Left ventricle myocardium superior (tissue), 1 donor: ENCODE measurements around the gene RBM23. TPM values are rescaled to one million over a fixed set of nuclear protein-coding genes. Genes with fewer than 3 reads are reported as not detected.
A peak's percentile ranks its signal among the peaks of the same experiment; 100 is the strongest.
"Not testable (repeated sequence)": the region's sequence is repeated elsewhere in the genome, so short reads cannot be mapped to it uniquely, and the experiment has no call there.

Experiments
- ATAC-seq: fragments of 200-7000 bp; cut with Tn5 transposase; one replicate; pipeline ENCODE4 v1.9.1; 2020; ENCODE audit warnings: mild to moderate bottlenecking, moderate library complexity
- DNase-seq: peaks from one replicate; pipeline ENCODE4 v3.0.0-alpha.2; 2020
- intact Hi-C: fragments of 100-400 bp; cut with micrococcal nuclease; formaldehyde crosslinking; loops from one replicate; pipeline ENCODE4 v1.11.0; 2022
- total RNA-seq: library from RNA; stranded (reverse); fragmentation: NEBNext Ultra II Directional; extraction: Animal tissue kit (Norgen Biotek cat#: 25700); gene quantifications from one replicate; pipeline ENCODE4 v1.2.1, GENCODE V29; 2021
- donor health status: DM: no; HTN: yes; CAD: no; lungs with severe emphysema.

RBM23 gene
- total RNA-seq, 1 donor from 2014 or later = 52.5 TPM

DNA sequence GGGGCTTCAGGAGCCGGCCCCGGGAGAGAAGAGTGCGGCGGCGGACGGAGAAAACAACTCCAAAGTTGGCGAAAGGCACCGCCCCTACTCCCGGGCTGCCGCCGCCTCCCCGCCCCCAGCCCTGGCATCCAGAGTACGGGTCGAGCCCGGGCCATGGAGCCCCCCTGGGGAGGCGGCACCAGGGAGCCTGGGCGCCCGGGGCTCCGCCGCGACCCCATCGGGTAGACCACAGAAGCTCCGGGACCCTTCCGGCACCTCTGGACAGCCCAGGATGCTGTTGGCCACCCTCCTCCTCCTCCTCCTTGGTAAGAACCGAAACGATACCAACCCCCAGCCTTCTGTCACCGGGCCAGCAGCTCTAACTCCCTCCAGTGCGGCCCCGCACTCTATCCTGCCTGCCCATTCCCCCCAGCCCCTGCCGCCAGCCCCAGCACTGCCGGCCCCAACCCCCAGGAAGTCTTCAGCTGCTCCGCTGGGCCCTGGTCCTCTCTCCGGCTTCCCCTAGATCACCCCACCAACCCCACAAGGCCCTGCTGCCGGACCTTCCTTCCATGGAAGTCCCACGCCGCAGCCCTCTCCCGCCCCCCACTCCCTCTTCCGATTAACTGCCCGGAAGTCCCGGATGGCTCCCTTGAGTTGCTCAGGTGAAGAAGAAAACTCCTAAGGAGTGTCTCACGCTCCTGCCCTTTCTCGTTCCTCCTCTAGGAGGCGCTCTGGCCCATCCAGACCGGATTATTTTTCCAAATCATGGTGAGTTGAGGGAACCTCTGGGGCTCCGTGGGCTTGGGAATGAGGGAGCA lies 46.7 kb downstream of the RBM23 start:
- intact Hi-C loops = no loop called here
- DNase-seq (peak; percentile 80), ATAC-seq (peak; percentile 58)

DNA sequence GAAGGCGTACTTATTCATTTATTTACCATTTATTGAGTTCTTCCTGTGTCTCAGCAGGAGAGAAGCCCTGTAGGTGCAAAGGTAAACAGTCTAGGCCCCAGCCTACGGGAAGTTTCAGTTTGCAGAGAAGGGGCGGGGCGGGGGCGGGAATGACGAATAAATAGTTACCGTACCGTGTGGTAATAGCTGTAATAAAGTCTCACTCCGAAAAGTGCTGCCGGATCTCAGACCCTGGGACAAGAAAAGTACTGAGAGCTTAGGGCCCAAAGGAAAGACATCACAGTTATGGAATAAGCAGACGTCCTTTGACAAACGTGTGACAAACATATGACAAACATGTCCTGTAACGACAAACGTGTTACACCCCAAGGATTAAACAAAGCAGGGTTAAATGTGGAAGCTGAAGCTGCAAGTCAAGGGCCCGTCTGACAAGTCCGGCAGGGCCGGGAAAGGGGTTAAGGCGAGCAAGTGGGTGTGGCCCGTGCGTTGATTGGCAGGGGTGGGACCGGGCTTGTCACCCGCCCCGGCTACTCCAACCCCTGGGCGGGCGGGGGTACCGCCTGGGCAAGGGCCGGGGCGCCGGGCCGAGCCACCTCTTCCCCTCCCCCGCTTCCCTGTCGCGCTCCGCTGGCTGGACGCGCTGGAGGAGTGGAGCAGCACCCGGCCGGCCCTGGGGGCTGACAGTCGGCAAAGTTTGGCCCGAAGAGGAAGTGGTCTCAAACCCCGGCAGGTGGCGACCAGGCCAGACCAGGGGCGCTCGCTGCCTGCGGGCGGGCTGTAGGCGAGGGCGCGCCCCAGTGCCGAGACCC lies 47.5 kb downstream of the RBM23 start, which contains the start of gene LRP10:
Gene LRP10, plus strand, starts transcription at position 517 of the 809 bp plus-strand sequence. CDS start 564 bp downstream, outside the sequence.
- ATAC-seq (peak; percentile 96), DNase-seq (peak; percentile 96)
- intact Hi-C loops = no loop called here

DNA sequence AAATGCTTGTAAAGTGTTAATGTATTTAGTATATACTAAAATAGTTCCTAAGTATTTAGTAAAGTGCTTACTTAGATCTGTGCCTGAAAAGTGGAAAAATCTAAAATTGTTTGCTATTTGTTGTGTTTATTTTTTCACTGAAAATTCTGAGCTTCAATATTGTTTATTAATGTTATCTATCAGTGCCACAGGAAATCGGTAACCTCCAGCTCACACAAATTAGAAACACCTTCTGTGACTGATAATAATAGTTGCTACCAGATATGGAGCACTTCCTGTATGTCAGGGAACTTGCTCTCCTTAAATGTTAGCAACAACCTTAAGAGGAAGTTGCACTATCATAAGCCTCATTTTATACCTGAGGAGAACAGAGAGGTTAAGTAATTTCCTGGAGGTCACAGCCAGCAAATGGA lies 48.1 kb downstream of the RBM23 start:
- intact Hi-C loops = no loop called here
- DNase-seq = no peak
- peak; percentile 20 for ATAC-seq

DNA sequence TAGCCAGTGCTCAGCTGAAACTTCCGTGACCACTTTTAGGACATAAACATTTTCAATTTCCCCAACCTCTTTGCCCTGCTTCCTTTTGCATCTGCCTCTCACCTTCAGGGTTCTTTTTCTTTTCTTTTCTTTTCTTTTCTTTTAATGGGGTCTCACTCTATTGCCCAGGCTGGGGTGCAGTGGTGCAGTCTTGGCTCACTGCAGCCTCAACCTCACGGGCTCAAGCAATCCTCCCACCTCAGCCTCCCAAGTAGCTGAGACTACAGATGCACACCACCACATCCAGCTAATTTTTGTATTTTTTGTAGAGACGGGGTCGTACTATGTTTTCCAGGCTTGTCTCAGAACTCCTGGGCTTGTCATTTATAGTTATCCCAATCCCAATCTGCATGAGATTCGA lies 52.1 kb downstream of the RBM23 start:
- intact Hi-C loops = no loop called here
- no peak for ATAC-seq
- no peak for DNase-seq

DNA sequence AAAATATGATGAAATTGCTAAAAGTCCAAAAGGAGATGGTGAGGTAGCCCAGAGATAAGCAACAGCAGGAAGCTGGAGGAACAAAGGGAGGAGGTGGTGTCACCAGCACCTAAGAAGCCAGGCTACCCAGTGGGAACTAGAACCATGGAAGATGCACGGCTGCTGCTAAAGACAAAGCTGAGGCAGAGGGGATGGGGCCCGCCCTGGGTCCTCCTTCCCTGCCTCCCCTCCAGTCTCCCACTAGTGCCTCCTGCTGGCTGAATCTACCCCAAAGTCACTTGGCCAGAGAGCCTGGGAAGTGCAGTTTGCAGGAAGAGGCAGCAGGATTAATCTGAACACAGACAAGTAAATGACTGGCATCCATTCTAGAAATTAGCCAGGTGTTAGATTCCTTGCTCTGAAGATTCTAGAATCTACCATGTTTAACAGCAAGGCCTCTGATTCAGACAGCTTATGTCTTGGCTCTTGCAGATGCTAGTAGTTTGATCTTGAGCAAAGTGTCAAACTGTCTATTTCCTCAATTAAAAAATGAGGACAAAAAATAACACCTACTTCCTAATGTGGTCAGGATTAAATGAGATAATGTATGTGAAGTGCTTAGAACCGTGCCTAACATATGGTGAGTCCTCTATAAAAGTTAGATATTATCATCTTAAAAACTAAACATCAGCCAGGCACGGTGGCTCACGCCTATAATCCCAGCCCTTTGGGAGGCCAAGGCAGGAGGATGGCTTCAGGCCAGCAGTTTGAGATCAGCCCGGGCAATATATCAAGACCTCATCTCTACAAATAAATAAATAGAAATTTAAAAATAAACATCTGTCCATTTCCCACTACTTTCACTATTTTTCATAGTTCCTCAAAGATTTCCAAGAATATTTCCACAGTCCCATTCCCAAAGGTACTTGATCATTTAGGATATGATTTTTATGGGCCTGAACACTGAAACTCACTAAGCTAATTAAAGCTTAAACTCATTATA lies 53.2 kb downstream of the RBM23 start:
- ATAC-seq (no peak), DNase-seq (no peak)
- intact Hi-C loops = no loop called here

DNA sequence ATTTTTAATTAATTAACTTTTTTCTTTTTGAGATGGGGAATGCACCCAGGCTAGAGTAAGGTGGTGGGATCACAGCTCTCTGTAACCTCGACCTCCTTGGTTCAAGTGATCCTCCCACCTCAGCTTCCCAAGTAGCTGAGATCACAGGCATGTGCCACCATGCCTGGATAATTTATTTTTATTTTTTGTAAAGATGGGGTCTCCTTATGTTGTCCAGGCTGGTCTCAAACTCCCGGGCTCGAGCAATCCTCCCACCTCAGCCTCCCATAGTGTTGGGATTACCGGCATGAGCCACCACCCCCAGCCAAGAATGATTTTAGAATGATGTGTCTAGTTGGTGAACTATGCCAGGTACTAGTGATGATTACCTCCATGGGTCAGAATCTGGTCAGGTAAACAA lies 54.0 kb downstream of the RBM23 start:
- ATAC-seq (no peak), DNase-seq (no peak)
- intact Hi-C loops = no loop called here

DNA sequence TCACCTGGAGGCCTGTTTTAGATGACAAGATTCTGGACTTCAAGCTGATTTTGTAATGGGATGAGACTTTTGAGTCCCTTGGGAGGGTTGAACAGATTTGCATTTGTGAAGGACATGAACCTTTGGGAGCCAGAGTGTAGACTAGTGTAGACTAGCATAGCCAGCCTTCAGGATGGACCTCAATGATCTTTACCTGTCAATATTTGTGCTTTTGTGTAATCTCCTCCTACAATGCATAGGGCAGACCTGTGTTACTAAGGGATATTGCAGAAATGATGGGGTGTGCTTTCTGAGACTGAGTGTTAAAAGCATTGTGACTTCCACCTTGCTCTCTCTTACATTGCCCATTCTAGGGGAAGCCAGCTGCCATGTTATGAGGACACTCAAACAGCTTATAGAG lies 57.3 kb downstream of the RBM23 start:
- DNase-seq = no peak
- intact Hi-C loops = no loop called here
- no peak for ATAC-seq

DNA sequence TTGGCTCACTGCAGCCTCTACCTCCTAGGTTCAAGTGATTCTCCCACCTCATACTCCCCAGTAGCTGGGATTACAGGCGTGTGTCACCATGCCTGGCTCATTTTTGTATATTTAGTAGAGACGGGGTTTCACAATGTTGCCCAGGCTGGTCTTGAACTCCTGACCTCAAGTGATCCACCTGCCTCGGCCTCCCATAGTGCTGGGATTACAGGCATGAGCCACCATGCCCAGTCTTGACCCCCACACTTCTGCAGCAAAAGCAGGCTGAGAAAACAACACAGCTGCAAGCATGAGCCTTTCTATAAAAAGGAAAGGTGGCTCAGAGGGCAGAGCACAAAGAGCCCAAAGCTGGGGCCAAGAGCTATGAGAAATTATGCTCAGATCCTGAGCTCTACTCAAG lies 58.6 kb downstream of the RBM23 start:
- ATAC-seq, DNase-seq, intact Hi-C loops: not testable (repeated sequence)

DNA sequence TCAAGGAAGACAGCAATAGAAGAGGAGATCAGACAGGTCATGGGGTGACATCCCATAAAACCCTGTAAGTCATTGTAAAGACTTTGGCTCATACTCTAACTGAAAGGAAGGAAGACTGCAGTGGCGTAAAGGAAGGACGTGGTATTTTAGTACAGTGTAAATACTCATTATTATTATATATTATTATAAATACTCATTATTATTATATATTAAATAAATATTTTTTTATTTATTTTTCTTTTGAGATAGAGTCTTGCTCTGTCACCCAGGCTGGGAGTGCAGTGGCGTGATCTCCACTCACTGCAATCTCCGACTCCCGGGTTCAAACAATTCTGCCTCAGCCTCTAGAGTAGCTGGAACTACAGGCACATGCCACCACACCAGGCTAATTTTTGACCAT lies 62.5 kb downstream of the RBM23 start:
- ATAC-seq (no peak), DNase-seq (no peak)
- intact Hi-C loops = loop anchor here (10.0 kb wide), 1 partner anchor 292 kb away; no protein-coding TSS in a partner anchor

DNA sequence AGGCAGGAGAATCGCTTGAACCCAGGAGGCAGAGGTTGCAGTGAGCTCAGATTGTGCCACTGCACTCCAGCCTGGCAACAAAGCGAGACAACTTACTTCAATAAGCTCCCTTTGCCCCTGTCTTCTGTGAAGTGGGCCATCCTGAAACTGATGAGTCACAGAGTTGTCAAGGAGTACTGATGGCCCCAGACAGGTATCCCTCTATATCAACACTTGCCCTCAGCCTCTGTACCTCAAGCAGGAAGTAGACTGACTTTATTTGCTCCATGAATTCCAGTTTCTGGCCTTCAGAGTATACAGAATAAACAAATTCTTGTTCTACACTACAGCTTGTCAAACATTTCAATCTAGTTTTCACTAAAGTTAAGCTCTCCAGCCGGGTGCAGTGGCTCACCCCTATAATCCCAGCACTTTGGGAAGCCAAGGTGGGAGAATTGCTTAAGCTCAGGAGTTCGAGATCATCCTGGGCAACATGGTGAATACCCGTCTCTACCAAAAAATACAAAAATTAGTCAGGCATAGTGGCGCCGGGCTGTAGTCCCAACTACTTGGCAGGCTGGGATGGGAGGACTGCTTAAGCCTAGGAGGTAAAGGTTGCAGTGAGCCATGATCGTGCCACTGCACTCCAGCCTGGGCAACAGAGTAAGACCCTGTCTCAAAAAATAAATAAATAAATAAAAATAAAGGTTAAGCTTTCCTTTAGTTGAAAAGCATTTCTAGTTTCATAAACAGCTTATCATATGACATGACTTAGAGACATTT lies 63.8 kb downstream of the RBM23 start:
- ATAC-seq = no peak
- no peak for DNase-seq
- intact Hi-C loops = loop anchor here (10.0 kb wide), 1 partner anchor 290 kb away; no protein-coding TSS in a partner anchor

DNA sequence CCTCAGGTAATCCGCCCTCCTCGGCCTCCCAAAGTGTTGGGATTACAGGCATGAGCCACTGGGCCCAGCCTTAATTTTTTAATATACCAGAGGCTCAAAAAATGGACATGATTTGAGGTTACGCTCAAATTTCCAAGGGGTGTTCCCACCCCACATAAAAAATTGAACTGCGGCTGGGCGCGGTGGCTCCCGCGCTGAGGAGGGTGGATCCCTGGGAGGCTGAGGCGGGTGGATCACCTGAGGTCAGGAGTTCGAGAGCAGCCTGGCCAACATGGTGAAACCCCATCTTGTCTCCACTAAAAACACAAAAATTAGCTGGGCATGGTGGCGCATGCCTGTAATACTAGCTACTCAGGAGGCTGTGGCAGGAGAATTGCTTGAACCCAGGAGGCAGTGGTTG lies 64.7 kb downstream of the RBM23 start:
- intact Hi-C loops = loop anchor here (10.0 kb wide), 1 partner anchor 289 kb away; no protein-coding TSS in a partner anchor
- not testable (repeated sequence) for DNase-seq, ATAC-seq

DNA sequence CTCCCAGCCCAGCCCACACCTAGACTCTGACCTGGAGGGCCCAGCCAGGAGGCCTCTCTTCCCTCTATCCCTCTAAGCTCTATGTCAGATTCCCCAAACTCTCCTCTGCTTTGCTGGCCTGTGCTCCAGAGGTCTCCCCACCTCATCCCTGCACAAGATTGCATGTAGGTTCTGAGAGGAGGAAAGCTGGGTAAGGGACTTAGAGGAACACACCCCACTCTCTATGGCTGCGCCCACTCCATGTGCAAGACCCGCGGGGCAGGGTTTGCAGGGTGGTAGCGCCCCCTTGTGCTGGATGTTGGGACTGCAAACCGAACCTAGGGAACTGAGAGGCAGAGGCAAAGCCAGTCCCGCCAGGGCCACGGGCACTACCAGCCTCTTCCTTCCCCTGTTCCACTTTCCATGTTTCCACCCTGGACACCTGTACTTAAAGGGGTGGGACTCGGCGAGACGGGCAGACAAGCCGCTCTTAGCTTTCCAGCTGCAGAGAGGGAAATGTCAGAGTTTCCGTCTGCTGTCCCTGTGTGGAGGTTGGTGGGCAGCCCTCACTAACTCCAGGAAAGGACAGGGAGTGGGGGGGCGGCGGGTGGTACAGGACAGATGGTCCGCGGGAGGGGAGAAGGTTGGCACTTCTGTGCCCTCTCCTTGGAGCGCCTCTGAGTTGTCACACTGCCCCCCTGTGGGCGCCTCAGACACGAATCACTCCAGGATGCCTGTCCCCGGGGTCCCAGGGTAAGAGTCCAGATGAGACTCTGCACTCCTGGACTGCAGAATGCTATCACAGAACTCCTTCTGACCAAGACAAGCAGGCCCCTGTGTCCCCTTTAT lies 65.8 kb downstream of the RBM23 start:
- ATAC-seq = peak; percentile 58
- DNase-seq = peak; percentile 94
- intact Hi-C loops = loop anchor here (2.0 to 10.0 kb wide), 2 partner anchors 30 to 288 kb away; no protein-coding TSS in a partner anchor

DNA sequence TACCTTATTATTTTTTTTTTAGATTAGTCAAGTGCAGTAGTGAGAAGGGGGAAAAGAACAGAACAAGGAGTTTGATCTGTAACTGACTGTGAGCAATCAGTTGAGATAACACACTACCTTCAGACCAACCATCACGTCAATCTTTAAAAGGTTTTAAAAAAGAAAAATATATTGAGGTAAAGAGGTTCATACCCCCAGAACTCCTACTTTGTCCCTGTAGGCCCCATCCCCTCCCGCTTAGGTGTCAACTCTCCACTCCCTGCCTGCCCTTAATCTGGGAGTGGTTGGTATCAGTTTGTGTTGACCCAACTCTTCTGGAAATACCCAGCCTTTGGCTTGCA lies 66.4 kb downstream of the RBM23 start:
- DNase-seq (no peak), ATAC-seq (no peak)
- intact Hi-C loops = loop anchor here (2.0 to 10.0 kb wide), 2 partner anchors 30 to 288 kb away; no protein-coding TSS in a partner anchor

DNA sequence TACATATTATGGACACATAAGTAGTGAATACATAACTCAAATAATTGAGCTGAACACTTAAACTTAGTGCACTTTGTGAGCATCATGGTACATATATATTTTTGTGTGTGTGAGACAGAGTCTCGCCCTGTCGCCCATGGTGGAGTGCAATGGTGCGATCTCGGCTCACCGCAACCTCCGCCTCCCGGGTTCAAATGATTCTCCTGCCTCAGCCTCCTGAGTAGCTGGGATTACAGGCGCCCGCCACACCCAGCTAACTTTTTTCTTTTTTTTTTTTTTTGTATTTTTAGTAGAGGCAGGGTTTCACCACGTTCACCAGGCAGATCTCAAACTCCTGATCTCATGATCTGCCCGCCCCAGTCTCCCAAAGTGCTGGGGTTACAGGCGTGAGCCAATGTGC lies 66.8 kb downstream of the RBM23 start:
- ATAC-seq, DNase-seq: not testable (repeated sequence)
- intact Hi-C loops = loop anchor here (2.0 to 10.0 kb wide), 2 partner anchors 29 to 287 kb away; no protein-coding TSS in a partner anchor

DNA sequence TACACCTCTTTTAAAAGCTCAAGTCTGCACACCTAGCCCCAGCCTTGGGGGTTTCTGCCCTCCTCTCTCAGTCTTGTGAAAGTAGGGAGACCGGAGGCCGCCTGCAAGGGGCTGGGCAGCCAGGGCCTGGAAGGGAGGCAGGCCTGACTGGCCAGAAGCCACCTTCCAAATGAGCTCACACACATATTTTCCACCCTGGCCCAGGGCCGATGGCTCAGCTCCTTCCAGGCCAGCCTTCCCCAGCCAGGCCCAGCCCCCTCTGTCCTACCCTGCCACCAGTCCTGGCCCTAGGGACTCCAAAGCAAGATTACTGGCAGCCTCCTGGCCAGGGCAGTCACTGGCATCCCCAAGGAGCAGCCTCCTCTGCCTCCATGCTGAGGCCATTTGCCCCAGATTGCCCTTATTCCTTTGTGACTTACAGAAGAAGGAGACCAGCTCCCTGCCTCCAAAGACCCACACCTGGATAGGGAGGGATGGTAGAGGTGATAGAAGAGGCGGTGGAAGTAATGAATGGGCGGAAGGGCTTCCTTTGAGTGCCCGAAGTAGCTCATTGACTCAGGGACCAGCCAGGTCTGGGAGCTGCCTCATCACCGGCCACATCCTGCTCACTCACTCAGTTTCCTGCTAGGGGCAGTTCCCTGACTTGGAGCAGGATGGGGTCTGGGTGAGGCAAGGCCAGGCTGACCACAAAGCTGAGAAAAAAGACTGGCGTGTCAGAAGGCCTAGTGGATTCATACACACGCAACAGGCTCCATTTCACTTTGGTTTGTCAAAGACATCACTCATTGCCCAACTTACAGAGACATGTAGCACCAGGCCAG lies 67.8 kb downstream of the RBM23 start:
- intact Hi-C loops = loop anchor here (10.0 kb wide), 1 partner anchor 286 kb away; no protein-coding TSS in a partner anchor
- ATAC-seq (peak; percentile 79), DNase-seq (peak; percentile 94)

DNA sequence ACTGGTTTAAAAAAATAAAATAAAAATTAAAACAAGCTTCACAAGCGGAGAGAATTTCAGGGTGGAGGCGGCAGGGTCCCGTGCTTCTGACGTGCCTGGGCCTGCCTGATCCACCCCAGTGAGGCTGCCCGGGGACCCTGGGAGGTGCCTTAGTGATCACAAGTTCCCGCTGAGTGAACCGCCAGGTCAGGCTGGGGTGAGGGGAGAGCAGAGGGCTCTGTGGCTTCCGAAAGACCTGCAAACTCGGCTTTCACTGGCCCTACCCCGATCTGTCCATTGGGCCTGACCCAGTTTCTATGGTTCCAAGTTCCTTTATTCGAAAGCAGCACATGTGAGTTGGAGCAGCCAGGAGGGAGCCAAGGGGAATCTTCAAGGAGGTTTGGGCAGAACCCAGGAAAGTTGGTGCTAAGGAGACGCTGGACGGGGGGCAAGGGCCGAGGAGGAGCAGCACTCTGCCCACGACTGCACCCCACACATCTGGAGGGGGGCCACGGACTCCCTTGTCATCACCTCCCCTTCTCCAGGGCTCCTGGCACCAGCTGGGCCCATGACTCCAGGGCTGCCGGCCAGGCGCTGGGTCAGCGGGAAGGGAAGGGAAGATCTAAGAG lies 69.6 kb downstream of the RBM23 start:
- intact Hi-C loops = no loop called here
- DNase-seq (peak; percentile 79), ATAC-seq (peak; percentile 37)
